OCI-LY3 (cell line): ENCODE results near the gene LACTBL1.

Experiments
- H2AFZ ChIP-seq: fragments of 200-600, 300-600 bp; shearing (Covaris generic); 2 replicates; pipeline ENCODE4 v1.6.0; 2014; ENCODE audit warnings: antibody characterized with exemption, low read depth, low read length
- H3K27ac ChIP-seq: fragments of 200-600, 300-600 bp; sonication (generic); 2 replicates; pipeline ENCODE4 v1.5.1; 2014; ENCODE audit warnings: mild to moderate bottlenecking, low read length, moderate library complexity, mixed read lengths
- H3K27me3 ChIP-seq: fragments of 200-600, 300-600 bp; sonication (generic); 2 replicates; pipeline ENCODE4 v1.6.1; 2014; ENCODE audit warnings: low read depth, low read length, mixed read lengths
- H3K36me3 ChIP-seq: fragments of 200-600, 300-600 bp; sonication (generic); replicated peaks from 2 replicates; pipeline ENCODE3; 2014; ENCODE audit warnings: low read depth, low read length, mixed read lengths
- H3K4me1 ChIP-seq: fragments of 300-600, 200-600 bp; sonication (generic); 2 replicates; pipeline ENCODE4 v1.6.1; 2014; ENCODE audit warnings: low read length, mixed read lengths
- H3K4me2 ChIP-seq: fragments of 200-600, 300-600 bp; sonication (generic); 2 replicates; pipeline ENCODE4 v1.6.1; 2014; ENCODE audit warnings: low read length, mixed read lengths
- H3K4me3 ChIP-seq: fragments of 300-600, 200-600 bp; sonication (generic); 2 replicates; pipeline ENCODE4 v1.5.1; 2014; ENCODE audit warnings: antibody characterized with exemption, mild to moderate bottlenecking, low read length, moderate library complexity
- H3K79me2 ChIP-seq: fragments of 300-600, 200-600 bp; shearing (Covaris generic); 2 replicates; pipeline ENCODE4 v1.6.1; 2014; ENCODE audit warnings: mild to moderate bottlenecking, low read length, mixed read lengths
- H3K9ac ChIP-seq: fragments of 300-600, 200-600 bp; shearing (Covaris generic); 2 replicates; pipeline ENCODE4 v1.6.0; 2014; ENCODE audit warnings: mild to moderate bottlenecking, low read length, moderate library complexity
- H3K9me3 ChIP-seq: fragments of 200-600, 300-600 bp; shearing (Covaris generic); 2 replicates; pipeline ENCODE4 v1.6.1; 2014; ENCODE audit warnings: low read length, mixed read lengths; ENCODE audit not compliant: insufficient read depth
- H4K20me1 ChIP-seq: fragments of 200-600, 300-600 bp; sonication (generic); 2 replicates; pipeline ENCODE4 v1.6.1; 2016; ENCODE audit warnings: low read length, mixed read lengths; ENCODE audit not compliant: insufficient read depth
- CTCF ChIP-seq: fragments of 200-600, 300-600 bp; sonication (generic); IDR thresholded peaks from 2 replicates; pipeline ENCODE4 v1.5.1; 2014; ENCODE audit warnings: antibody characterized with exemption, low read length, low read depth
- EZH2phosphoT487 ChIP-seq: fragments of 200-600 bp; shearing (Covaris generic); IDR thresholded peaks from 2 replicates; pipeline ENCODE4 v1.6.1; 2018; ENCODE audit warnings: antibody characterized with exemption, mixed run types, low read depth

LACTBL1 gene

GRCh38 chr1:22971611-22972405 is 858 bp downstream of the LACTBL1 start:
- no peaks in the 10 kb centered on the region for H4K20me1 ChIP-seq
- H3K4me2 ChIP-seq, result no peak overlapping the region
- H3K27ac ChIP-seq, result no peak overlapping the region
- no peaks in the 10 kb centered on the region for H3K36me3 ChIP-seq
- no peaks in the 10 kb centered on the region for H3K9me3 ChIP-seq
- no peak overlapping the region for H2AFZ ChIP-seq
- no peak for TF ChIP-seq CTCF
- no peak for TF ChIP-seq EZH2phosphoT487
- H3K27me3 ChIP-seq, result peaks cover 18% of the 10 kb centered on the region; the same call in 1 of the 2 replicates
- H3K79me2 ChIP-seq, result no peaks in the 10 kb centered on the region
- H3K9ac ChIP-seq, result no peak overlapping the region
- peaks cover 15% of the 10 kb centered on the region for H3K4me1 ChIP-seq
- no peak overlapping the region for H3K4me3 ChIP-seq

GRCh38 chr1:22971161-22971560 is 1.5 kb downstream of the LACTBL1 start:
- no peak overlapping the region for H3K4me2 ChIP-seq
- no peak overlapping the region for H3K9ac ChIP-seq
- no peaks in the 10 kb centered on the region for H3K79me2 ChIP-seq
- peaks cover 18% of the 10 kb centered on the region; the same call in 1 of the 2 replicates for H3K27me3 ChIP-seq
- H2AFZ ChIP-seq, result no peak overlapping the region
- H3K27ac ChIP-seq, result no peak overlapping the region
- peaks cover 10% of the 10 kb centered on the region for H3K4me1 ChIP-seq
- H3K36me3 ChIP-seq, result no peaks in the 10 kb centered on the region
- H4K20me1 ChIP-seq, result no peaks in the 10 kb centered on the region
- no peak overlapping the region for H3K4me3 ChIP-seq
- no peaks in the 10 kb centered on the region for H3K9me3 ChIP-seq
- TF ChIP-seq CTCF (no peak), EZH2phosphoT487 (no peak)

- Histone ChIP-seq H3K4me1 (peaks cover 7% of the 10 kb centered on the region; the same call in 1 of the 2 replicates), H3K4me3 (no peak overlapping the region), H3K4me2 (no peak overlapping the region), H4K20me1 (no peaks in the 10 kb centered on the region), H3K36me3 (no peaks in the 10 kb centered on the region), H3K9me3 (no peaks in the 10 kb centered on the region), H3K79me2 (no peaks in the 10 kb centered on the region), H3K27me3 (peaks cover 18% of the 10 kb centered on the region; the same call in 1 of the 2 replicates), H3K27ac (no peak overlapping the region), H2AFZ (no peak overlapping the region), H3K9ac (no peak overlapping the region)
- TF ChIP-seq EZH2phosphoT487 (no peak), CTCF (no peak)
Measured at GRCh38 chr1:22970096-22970495, 2.6 kb downstream of the LACTBL1 start.

- TF ChIP-seq EZH2phosphoT487 (no peak), CTCF (no peak)
- H3K27me3 ChIP-seq, result peaks cover 18% of the 10 kb centered on the region; the same call in 1 of the 2 replicates
Measured at GRCh38 chr1:22969304-22969709, 3.4 kb downstream of the LACTBL1 start.

More at GRCh38 chr1:22969304-22969709, 3.4 kb downstream of the LACTBL1 start:
- H2AFZ ChIP-seq, result no peak overlapping the region
- H4K20me1 ChIP-seq, result no peaks in the 10 kb centered on the region
- no peaks in the 10 kb centered on the region for H3K9me3 ChIP-seq
- no peaks in the 10 kb centered on the region for H3K36me3 ChIP-seq
- H3K4me3 ChIP-seq, result no peak overlapping the region
- no peak overlapping the region for H3K4me2 ChIP-seq
- no peak overlapping the region for H3K9ac ChIP-seq
- H3K27ac ChIP-seq, result no peak overlapping the region
- H3K79me2 ChIP-seq, result no peaks in the 10 kb centered on the region
- H3K4me1 ChIP-seq, result peaks cover 7% of the 10 kb centered on the region; the same call in 1 of the 2 replicates
